Gastroesophageal sphincter (tissue), 4 donors: ENCODE results near the gene TWIST2. TPM values are rescaled to one million over a fixed set of nuclear protein-coding genes. Genes with fewer than 3 reads are reported as not detected.
A peak's percentile ranks its signal among the peaks of the same experiment; 100 is the strongest.

Experiments
- ATAC-seq: fragments of 150-250 bp; one replicate; pipeline ENCODE4 v1.9.1; 2016; ENCODE audit warnings: mild to moderate bottlenecking, moderate library complexity
- H3K27ac ChIP-seq, 4 donors: fragments of 200-600 bp; sonication (generic) in 3 of 4; 1 replicate in 3 of 4; 2 replicates in 1 of 4; pipeline ENCODE4 v1.5.1; 2016 to 2019
- H3K27me3 ChIP-seq: fragments of 200-600 bp; sonication (generic); one replicate; pipeline ENCODE4 v1.5.1; 2019
- H3K36me3 ChIP-seq, 2 donors: fragments of 200-600 bp; sonication (generic); one replicate each; pipeline ENCODE4 v1.5.1; 2019; ENCODE audit warnings: control low read depth in 1 of 2
- H3K4me1 ChIP-seq, 3 donors: fragments of 200-600 bp; sonication (generic); 1 replicate in 2 of 3; 2 replicates in 1 of 3; pipeline ENCODE4 v1.5.1; 2016 to 2019; ENCODE audit warnings: control low read depth in 2 of 3
- H3K4me3 ChIP-seq, 2 donors: fragments of 200-600 bp; sonication (generic); one replicate each; pipeline ENCODE4 v1.5.1; 2019; ENCODE audit warnings: mild to moderate bottlenecking in 1 of 2, moderate library complexity in 1 of 2
- H3K9me3 ChIP-seq, 3 donors: fragments of 200-600 bp; sonication (generic); one replicate each; pipeline ENCODE4 v1.5.1; 2017 to 2019; ENCODE audit warnings: control low read depth in 2 of 3
- CTCF ChIP-seq, 4 experiments: fragments of 200-600 bp in 2 of 4; fragments of 450-650 bp in 2 of 4; sonication (generic) in 1 of 4; IDR thresholded peaks; one replicate each; pipeline ENCODE4 v1.5.1; 2017 to 2019; ENCODE audit warnings: antibody characterized with exemption in 4 of 4, mild to moderate bottlenecking in 2 of 4, moderate library complexity in 2 of 4
- EP300 ChIP-seq: sonication (generic); formaldehyde crosslinking; IDR thresholded peaks from one replicate; pipeline ENCODE4 v1.6.1; 2017; ENCODE audit warnings: antibody characterized with exemption, mild to moderate bottlenecking
- POLR2A ChIP-seq, 2 donors: fragments of 450-650 bp; IDR thresholded peaks; one replicate each; pipeline ENCODE4 v1.6.1; 2017; ENCODE audit warnings: antibody characterized with exemption in 2 of 2, mild to moderate bottlenecking in 2 of 2, moderate library complexity in 1 of 2
- POLR2AphosphoS5 ChIP-seq: sonication (generic); formaldehyde crosslinking; IDR thresholded peaks from one replicate; pipeline ENCODE4 v1.6.1; 2017; ENCODE audit warnings: antibody characterized with exemption
- WGBS, 2 donors: methylation state at CpG; one replicate each; pipeline ENCODE4 v1.1.5; 2018; ENCODE audit warnings: low coverage in 1 of 2; 5-methylcytosine and 5-hydroxymethylcytosine counted together
- total RNA-seq, 4 donors: library from RNA; depleted of rRNA; stranded (reverse); fragments of >200 nt; gene quantifications; one replicate each; pipeline ENCODE4 v1.1.0, GENCODE V29; 2016

The TWIST2 gene
- total RNA-seq, 4 donors from 2014 or later = 17.7 to 69.6 (median 45.2) TPM

GRCh38 chr2:238916875-238917590, 69.1 kb downstream of the TWIST2 start:
- H3K4me1 ChIP-seq = no peaks in the 10 kb centered on the region
- H3K36me3 ChIP-seq = no peaks in the 10 kb centered on the region
- no peak overlapping the region for H3K4me3 ChIP-seq
- peaks cover 18% of the 10 kb centered on the region for H3K27me3 ChIP-seq
- 40 to 73% methylated on average over 2 of the region's 14 CpGs for WGBS, 2 donors
- TF ChIP-seq POLR2A (IDR thresholded peaks at IDR 0.05) (no peak), POLR2AphosphoS5 (no peak), EP300 (no peak), CTCF (IDR thresholded peaks at IDR 0.05) (no peak)
- no peak for ATAC-seq
- H3K27ac ChIP-seq = no peak overlapping the region
- H3K9me3 ChIP-seq = peaks cover 0 to 13% (median 0%) of the 10 kb centered on the region in 3 donors

DNA sequence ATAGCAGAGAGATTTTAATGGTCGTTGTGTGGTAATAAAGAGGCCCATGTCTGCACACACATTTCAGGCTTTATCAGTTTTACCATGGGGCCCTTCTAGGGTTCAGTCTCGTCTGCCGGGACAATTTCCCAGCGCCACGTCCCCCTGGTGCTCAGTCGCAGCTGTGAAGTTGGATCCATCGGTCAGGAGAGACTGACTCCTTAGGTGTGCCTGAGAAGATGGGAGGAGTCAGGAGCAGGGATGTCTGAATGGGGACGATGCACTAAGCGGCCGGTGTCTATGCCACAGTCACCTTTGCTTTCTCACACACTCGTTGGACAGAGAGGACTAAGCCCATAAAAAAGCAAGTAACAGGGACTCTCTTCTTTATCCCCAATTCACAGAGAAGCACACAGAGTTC, 71.4 kb downstream of the TWIST2 start:
- ATAC-seq = no peak
- 72 to 75% methylated on average over 3 to 7 of the region's 11 CpGs for WGBS, 2 donors
- Histone ChIP-seq H3K27me3 (peaks cover 16% of the 10 kb centered on the region), H3K4me1 (no peaks in the 10 kb centered on the region), H3K36me3 (no peaks in the 10 kb centered on the region), H3K27ac (no peak overlapping the region), H3K4me3 (no peak overlapping the region), H3K9me3 (peaks cover 0 to 10% (median 0%) of the 10 kb centered on the region in 3 donors)
- TF ChIP-seq POLR2A (IDR thresholded peaks at IDR 0.05) (no peak), CTCF (IDR thresholded peaks at IDR 0.05) (no peak), EP300 (no peak), POLR2AphosphoS5 (no peak)

DNA sequence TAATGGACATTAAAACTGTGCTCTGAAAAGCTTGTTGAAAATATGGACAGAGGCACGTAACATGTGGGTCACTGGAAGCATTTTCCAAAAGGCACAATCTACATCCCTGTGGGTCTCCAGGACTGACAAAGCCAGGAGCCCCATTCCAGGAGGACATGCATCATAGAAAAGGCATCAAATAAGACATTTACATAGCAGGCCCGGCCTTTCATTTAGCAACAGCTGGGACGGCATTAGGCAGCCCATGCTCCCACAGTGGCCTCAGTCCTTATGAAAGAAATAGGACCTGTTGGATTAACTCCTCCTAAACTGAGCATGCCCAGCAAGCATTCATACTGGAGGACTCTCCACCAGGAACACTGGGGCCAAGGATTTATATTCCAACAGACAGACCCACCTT, 72.2 kb downstream of the TWIST2 start:
- H3K4me1 ChIP-seq = no peaks in the 10 kb centered on the region
- H3K4me3 ChIP-seq = no peak overlapping the region
- peak; percentile 19 for ATAC-seq
- peaks cover 0 to 2% (median 0%) of the 10 kb centered on the region in 3 donors for H3K9me3 ChIP-seq
- H3K27me3 ChIP-seq = peaks cover 14% of the 10 kb centered on the region
- H3K27ac ChIP-seq = no peak overlapping the region
- TF ChIP-seq EP300 = no peak
- TF ChIP-seq POLR2A (IDR thresholded peaks at IDR 0.05) = no peak
- TF ChIP-seq CTCF (IDR thresholded peaks at IDR 0.05) = no peak
- no peak for TF ChIP-seq POLR2AphosphoS5
- WGBS, 2 donors = 75% methylated on average over 1 of the region's 3 CpGs; no CpG with 5 or more reads in 1 of the 2 donors
- H3K36me3 ChIP-seq = no peaks in the 10 kb centered on the region

DNA sequence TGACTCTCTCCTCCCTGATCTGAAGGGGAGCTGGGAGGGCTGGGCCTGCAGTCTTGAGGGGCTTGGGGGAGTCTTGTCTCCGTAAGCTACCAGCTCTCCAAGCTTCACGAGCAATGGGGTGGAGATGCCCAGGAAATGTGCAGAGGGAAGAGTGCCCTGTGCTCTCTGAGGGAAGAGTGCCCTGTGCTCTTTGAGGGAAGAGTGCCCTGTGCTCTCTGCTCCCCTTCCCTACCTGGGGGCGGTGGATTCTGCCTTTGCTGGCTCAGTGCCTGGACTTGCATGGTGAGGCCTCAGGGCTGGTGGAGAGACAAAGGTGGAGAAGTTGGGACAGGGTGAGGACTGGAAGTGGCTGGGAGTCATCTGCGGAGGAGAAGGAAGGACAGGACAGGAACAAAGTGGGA, 72.7 kb downstream of the TWIST2 start:
- no peak overlapping the region for H3K27ac ChIP-seq
- H3K36me3 ChIP-seq = no peaks in the 10 kb centered on the region
- ATAC-seq = no peak
- no peaks in the 10 kb centered on the region for H3K9me3 ChIP-seq
- H3K4me1 ChIP-seq = no peaks in the 10 kb centered on the region
- H3K27me3 ChIP-seq = peaks cover 15% of the 10 kb centered on the region
- no CpG with 5 or more reads among the region's 4 CpGs for WGBS, 2 donors
- TF ChIP-seq POLR2A (IDR thresholded peaks at IDR 0.05) (no peak), EP300 (no peak), CTCF (IDR thresholded peaks at IDR 0.05) (no peak), POLR2AphosphoS5 (no peak)
- H3K4me3 ChIP-seq = no peak overlapping the region

GRCh38 chr2:238921259-238921658, 73.4 kb downstream of the TWIST2 start:
- TF ChIP-seq CTCF (IDR thresholded peaks at IDR 0.05) = no peak
- no peak for TF ChIP-seq POLR2AphosphoS5
- no peak for TF ChIP-seq POLR2A (IDR thresholded peaks at IDR 0.05)
- no peak for TF ChIP-seq EP300
- 61 to 87% methylated on average over 3 of the region's 8 CpGs for WGBS, 2 donors
- Histone ChIP-seq H3K27ac (no peak overlapping the region), H3K9me3 (no peaks in the 10 kb centered on the region), H3K36me3 (no peaks in the 10 kb centered on the region), H3K27me3 (peaks cover 18% of the 10 kb centered on the region), H3K4me1 (no peaks in the 10 kb centered on the region), H3K4me3 (no peak overlapping the region)
- ATAC-seq = no peak
